ENCODE results near the gene NOSTRIN. TPM values are rescaled to one million over a fixed set of nuclear protein-coding genes. Genes with fewer than 3 reads are reported as not detected.

The NOSTRIN gene
- total RNA-seq, 1 donor from 2014 or later: 16.9 TPM

DNA sequence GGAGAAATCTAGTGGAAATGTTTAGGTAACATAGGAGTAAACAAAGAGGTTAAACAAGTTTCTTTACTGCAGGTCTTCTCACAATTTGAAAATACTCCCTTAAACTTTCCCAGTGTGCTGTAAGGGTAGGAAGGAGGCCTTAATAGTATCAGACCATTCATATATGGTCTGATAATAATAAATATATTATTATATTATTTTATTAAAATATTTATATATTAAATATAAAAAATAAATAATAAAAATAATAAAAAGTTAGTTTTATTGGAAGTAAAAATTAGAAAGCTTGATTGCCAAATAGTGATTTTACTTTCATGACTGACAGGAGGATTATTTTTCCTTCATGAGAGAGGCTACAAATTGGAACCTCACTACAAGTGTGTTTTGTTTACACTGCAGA lies 7.1 kb downstream of the NOSTRIN start:
- intact Hi-C loops (cut with DNase I): no loop called here

DNA sequence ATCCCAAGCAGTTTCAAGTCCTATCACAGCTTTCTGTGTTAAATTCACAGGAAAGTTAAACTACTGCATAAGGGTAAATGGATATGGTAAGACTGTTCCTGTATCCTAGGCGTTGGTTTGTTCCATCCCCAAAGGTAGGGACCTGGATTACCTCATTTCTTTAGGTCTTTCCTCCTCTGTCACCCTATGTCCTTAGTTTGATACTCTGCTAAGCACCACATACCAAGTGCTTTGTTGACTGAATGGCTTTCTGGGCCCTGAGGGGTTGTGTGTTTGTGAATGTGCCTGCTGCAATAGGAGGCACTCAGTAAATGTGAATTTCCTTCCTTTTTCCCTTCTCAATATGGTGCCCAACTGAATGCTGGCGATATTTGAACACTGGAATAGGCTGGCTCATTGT lies 7.8 kb downstream of the NOSTRIN start:
- intact Hi-C loops (cut with DNase I): no loop called here
- DNase-seq (ENCODE audit: missing footprints) (no peak), ATAC-seq (no peak)

More for the DNA sequence above, 7.1 kb downstream of the NOSTRIN start:
- DNase-seq (ENCODE audit: missing footprints) (no peak), ATAC-seq (no peak)

DNA sequence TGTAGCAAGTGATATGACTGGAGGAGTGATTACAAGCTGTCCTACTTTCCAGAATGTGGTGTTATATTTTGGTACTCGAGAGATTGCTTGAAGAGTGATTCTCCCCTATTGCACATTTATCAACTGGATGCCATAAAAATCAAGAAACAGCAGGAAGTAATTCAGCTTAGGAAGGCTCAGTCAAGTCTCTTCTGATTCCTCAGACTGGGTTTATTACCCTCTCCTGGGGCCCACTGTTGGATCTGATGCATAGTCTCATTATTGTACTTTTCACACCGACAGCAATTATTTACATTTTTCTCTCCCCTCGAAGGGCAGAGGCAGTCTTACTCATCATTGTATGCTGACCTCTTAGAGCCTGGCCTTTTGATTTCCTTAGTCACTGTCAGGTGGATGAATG lies 9.3 kb downstream of the NOSTRIN start:
- DNase-seq (ENCODE audit: missing footprints) (no peak), ATAC-seq (no peak)
- intact Hi-C loops (cut with DNase I): no loop called here

DNA sequence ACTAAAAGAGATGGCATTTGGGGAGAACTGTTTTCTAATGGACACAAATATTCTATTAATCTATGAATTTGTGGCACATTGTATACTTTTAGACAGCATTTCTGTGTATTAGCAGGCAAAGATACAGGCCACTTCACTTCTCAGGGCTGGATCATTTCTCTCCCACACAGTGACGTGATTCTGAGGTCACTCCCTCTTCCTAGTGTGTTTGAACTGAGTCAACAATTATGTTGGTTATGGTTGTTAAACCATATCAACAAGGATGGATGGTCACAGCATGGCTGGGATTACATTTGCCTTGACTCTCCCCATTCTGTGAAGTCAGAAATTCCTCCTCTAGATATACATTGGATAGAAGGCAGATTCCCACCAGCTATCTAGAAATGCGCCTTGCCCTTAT lies 11.6 kb downstream of the NOSTRIN start:
- no peak for ATAC-seq

DNA sequence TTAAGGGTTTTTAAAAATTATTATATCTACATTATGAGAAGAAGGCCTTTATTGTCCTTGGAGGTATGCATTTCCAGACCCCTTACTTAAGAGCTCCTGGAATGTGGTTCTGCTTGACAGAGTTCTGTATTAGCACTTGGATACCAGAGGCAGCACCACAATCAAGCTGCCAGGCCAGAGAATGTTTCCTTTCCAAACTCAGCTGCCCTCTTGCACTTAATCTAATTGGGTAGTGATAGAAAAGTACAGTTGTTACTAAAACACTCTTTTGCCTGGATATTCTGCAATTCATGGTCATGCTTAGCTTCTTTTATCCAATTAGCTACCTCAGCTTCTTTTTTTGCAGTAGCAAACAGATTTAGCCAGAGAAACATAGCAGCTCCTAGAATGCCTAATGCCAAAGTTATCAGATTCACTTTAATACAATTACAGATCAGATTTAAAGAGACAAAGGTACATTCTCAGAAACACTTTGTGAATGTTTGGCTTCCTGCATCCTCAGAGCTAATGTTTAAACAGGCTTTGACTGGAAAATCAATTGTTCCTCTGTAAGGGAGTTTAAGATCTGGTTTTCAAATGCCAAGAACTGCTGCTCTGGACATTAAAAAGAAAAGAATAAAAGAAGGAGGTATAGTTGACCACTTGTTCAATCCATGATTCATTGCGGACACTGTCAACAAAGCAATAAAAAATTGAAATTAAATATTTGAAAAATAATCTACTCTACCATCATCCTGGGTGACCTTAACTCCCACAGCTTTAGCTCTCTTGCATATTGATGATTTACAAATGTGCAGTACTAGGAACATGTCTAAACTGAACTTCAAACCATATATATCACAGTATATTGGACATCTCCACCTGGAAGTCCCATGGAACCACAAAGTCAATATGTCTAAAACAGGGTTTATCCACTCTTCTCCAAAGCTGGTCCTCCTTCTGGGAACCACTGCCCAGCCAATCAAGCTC lies 12.8 kb downstream of the NOSTRIN start:
- no peak for DNase-seq (ENCODE audit: missing footprints)
- intact Hi-C loops (cut with DNase I): no loop called here
- ATAC-seq: no peak

More for the DNA sequence above, 11.6 kb downstream of the NOSTRIN start:
- no peak for DNase-seq (ENCODE audit: missing footprints)
- intact Hi-C loops (cut with DNase I): no loop called here

DNA sequence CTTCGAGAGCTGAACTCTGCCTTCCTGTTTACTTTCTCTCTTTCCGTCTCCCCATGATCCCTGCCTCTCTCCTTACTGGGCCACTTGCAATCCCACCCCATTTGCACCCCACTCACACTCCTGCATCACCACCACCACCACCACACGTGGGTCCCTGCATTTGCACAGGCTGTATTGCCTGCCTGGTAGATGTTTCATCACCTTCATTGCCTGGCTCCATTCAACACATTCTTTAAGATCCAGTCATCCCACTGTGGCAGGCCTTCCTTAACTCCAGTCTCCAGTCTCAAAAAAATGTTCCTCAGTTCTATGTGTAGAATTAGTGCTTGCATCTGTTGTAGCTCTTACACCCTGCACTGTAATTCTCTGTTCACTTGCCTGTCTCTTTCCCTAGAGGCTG lies 13.9 kb downstream of the NOSTRIN start:
- DNase-seq (ENCODE audit: missing footprints) (no peak), ATAC-seq (no peak)
- intact Hi-C loops (cut with DNase I): no loop called here

- intact Hi-C loops (cut with DNase I): no loop called here
- no peak for DNase-seq (ENCODE audit: missing footprints)
- no peak for ATAC-seq
Observed at GRCh38 chr2:168819050-168819715, 16.7 kb downstream of the NOSTRIN start.

DNA sequence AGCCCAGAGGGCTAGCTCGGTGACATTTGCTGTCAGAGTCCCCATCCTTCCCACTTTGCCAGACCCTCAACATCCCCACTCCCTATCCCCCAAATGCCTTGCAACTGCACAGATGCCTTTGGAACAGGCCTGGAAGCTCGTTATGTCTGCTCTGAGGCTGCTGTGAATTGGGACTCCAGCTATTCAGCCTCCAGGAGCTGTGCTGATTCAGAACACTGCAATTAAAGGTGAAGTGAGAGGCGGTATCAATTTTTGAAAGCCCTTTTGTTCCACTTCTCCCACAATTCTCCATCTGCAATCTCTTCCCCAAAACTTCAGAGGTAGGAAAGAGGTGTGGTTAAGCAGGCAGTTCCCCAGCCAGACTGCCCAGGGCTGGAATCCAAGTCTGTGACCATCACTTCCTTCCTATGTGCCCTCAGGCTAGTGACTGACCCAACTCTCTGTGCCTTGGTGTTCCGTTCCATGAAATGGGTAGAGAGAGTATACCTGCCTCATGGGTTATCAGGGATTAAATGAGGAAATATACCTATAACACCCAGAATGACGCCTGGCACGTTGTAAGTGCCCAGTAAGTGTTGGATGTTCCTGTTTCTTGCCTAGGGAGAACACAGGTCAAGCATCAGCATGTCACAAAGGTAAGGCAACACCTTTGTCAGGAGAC lies 17.5 kb downstream of the NOSTRIN start:
- intact Hi-C loops (cut with DNase I): no loop called here
- DNase-seq (ENCODE audit: missing footprints) (no peak), ATAC-seq (no peak)

GRCh38 chr2:168821577-168821976 lies 19.1 kb downstream of the NOSTRIN start:
- ATAC-seq (no peak), DNase-seq (ENCODE audit: missing footprints) (no peak)
- intact Hi-C loops (cut with DNase I): no loop called here

DNA sequence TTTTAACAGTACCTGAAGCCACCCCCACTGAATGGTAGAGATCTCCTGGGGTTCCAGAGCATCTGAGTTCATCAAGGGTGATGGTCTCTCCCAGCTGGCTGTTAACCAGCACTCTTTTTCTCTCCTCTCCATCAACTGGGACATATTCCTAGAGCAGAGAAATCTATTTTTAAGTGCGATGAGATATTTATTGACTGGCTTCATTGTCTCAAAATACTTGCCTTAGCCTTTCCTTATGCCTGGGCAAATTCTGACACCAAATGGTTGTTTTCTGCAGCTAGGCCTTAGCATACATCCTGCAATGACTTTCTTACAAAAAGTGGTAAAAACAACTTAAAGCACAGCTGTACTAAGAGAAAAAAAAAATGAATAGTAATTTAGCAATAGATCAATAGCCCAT lies 19.6 kb downstream of the NOSTRIN start:
- intact Hi-C loops (cut with DNase I): no loop called here
- DNase-seq (ENCODE audit: missing footprints): no peak
- ATAC-seq: no peak

DNA sequence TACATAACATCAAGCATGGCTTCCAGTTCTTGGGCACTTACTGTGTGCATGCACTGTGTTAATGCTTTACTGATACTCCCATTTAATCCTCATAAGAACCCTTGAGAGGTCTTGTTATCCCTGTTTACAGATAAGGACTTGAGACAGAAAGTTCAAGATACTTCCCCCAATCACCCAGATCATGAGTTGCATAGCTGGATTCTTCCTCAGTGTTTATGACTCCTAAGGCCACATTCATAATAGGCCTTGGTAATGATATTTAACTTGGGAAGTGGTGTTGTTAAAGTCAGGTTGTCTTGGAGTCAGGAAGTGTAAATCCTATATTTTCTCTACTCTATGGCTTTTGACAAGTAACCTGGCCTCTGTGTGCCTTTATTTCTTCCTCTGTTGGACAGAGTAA lies 22.7 kb downstream of the NOSTRIN start:
- DNase-seq (ENCODE audit: missing footprints) (no peak), ATAC-seq (no peak)
- intact Hi-C loops (cut with DNase I): no loop called here

GRCh38 chr2:168830958-168831357 lies 28.5 kb downstream of the NOSTRIN start:
- DNase-seq (ENCODE audit: missing footprints) (no peak), ATAC-seq (no peak)
- intact Hi-C loops (cut with DNase I): no loop called here

DNA sequence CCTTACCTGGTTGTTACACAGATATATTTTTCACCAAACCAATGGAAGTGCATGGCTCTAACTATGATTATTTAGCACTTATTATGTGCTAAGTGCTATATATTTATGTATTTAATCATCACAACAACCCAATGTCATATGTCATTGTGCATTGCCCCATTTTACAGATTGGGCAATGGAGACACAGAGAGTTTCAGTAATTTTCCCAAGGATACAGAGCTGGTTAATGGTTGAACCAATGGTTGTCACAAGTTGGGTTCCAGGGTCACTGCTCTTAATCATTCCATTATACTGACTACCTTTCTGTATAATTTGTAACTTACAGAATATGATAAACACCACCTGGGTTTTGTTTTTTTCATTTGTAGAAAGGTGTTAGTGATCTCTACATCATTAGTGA lies 29.2 kb downstream of the NOSTRIN start:
- DNase-seq (ENCODE audit: missing footprints): no peak
- no peak for ATAC-seq
- intact Hi-C loops (cut with DNase I): no loop called here

GRCh38 chr2:168835969-168836368 lies 33.5 kb downstream of the NOSTRIN start:
- intact Hi-C loops (cut with DNase I): no loop called here
- DNase-seq (ENCODE audit: missing footprints): no peak
- ATAC-seq: no peak

GRCh38 chr2:168841445-168841844 lies 39.0 kb downstream of the NOSTRIN start:
- DNase-seq (ENCODE audit: missing footprints) (no peak), ATAC-seq (no peak)
- intact Hi-C loops (cut with DNase I): no loop called here

GRCh38 chr2:168843253-168843652 lies 40.8 kb downstream of the NOSTRIN start:
- intact Hi-C loops (cut with DNase I): no loop called here
- ATAC-seq: no peak
- DNase-seq (ENCODE audit: missing footprints): no peak

DNA sequence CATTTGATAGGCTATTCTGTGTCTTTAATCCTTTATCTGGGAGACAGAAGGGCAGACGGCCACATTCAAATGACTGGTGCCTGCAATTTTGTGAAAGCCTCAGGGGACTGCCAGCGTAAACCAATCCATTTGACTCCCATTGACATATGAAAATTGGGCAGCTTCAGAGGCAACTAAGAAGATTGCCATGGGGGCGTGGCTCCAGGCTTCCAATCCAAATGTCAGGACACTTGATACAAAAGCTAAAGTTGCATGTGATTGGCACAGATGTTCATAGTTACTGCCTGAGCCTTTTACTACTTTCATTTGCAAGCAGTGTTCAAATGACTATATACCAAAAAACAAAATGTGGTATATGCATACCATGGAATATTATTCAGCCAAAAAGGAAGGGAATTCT lies 45.8 kb downstream of the NOSTRIN start:
- intact Hi-C loops (cut with DNase I): loop anchor here (5.0 kb wide), 1 partner anchor 501 kb away; no protein-coding TSS in a partner anchor
- ATAC-seq (no peak), DNase-seq (ENCODE audit: missing footprints) (no peak)

GRCh38 chr2:168849610-168850009 lies 47.2 kb downstream of the NOSTRIN start:
- intact Hi-C loops (cut with DNase I): loop anchor here (2.0 to 5.0 kb wide), 2 partner anchors 77 to 502 kb away; no protein-coding TSS in a partner anchor
- ATAC-seq: no peak
- no peak for DNase-seq (ENCODE audit: missing footprints)

- no peak for ATAC-seq
- DNase-seq (ENCODE audit: missing footprints): no peak
- intact Hi-C loops (cut with DNase I): loop anchor here (2.0 kb wide), 1 partner anchor 78 kb away; no protein-coding TSS in a partner anchor
Observed at GRCh38 chr2:168850846-168851245, 48.4 kb downstream of the NOSTRIN start.

All from Right ventricle myocardium inferior (tissue), 1 donor.